Measurements from ENCODE around the gene NAPA.

DNA sequence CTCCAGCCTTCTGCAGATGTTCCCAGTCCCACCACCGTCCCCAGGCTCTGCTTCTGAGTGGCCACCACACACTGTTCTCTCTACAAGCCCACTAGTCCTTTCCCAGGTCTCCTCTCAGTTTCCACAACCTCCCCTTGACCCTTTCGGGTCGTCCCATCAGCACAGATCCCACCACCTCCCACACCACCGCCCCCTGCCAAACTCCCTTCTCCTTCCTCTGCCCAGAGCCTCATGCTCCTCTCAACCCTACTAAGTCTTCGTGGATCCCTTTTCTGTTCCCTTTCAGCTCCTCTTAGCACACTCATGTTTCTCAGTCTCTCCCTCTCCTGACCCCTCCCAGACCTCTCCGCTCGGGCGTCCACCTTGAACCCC, 1.9 kb downstream of the NAPA start:
- TF ChIP-seq EP300 (conservative IDR thresholded peaks at IDR 0.05; ENCODE audit: poor library complexity, severe bottlenecking) (no peak), CTCF (IDR thresholded peaks at IDR 0.05; ENCODE audit: poor library complexity, severe bottlenecking) (no peak), EZH2 (IDR thresholded peaks at IDR 0.05; ENCODE audit: borderline replicate concordance, insufficient read depth, low read length, poor library complexity, severe bottlenecking) (no peak), TAF1 (IDR thresholded peaks at IDR 0.05; ENCODE audit: low read depth) (no peak)
